Measurements from ENCODE around the gene IRX2.

Gene IRX2

GRCh38 chr5:2699686-2700085 lies 51.8 kb downstream of the IRX2 start:
- no peak overlapping the region for H3K27ac ChIP-seq
- no peak for TF ChIP-seq ZFX (IDR thresholded peaks at IDR 0.05)
- TF ChIP-seq CTCF (conservative IDR thresholded peaks at IDR 0.05), result no peak

GRCh38 chr5:2699231-2699630 lies 52.2 kb downstream of the IRX2 start:
- TF ChIP-seq CTCF (conservative IDR thresholded peaks at IDR 0.05), result no peak
- no peak overlapping the region for H3K27ac ChIP-seq

- TF ChIP-seq ZFX (IDR thresholded peaks at IDR 0.05), result no peak
- H3K27ac ChIP-seq, result no peak overlapping the region
Observed at GRCh38 chr5:2698581-2698980, 52.9 kb downstream of the IRX2 start.

- TF ChIP-seq CTCF (conservative IDR thresholded peaks at IDR 0.05) (no peak), ZFX (IDR thresholded peaks at IDR 0.05) (no peak)
Observed at GRCh38 chr5:2697446-2698200, 53.9 kb downstream of the IRX2 start.

GRCh38 chr5:2697041-2697440 lies 54.4 kb downstream of the IRX2 start:
- H3K27ac ChIP-seq, result no peak overlapping the region
- TF ChIP-seq CTCF (conservative IDR thresholded peaks at IDR 0.05) (no peak), ZFX (IDR thresholded peaks at IDR 0.05) (no peak)

More at GRCh38 chr5:2697446-2698200, 53.9 kb downstream of the IRX2 start:
- H3K27ac ChIP-seq, result no peak overlapping the region
